NCI-H82 treated with DMSO at 0.1 percent for 48 hours (cell line): Measurements from ENCODE around the gene UBB.
A peak's percentile ranks its signal among the peaks of the same experiment; 100 is the strongest.

ENCODE experiments used
- DNase-seq: peaks from one replicate; lab custom pipeline; 2025; ENCODE audit not compliant: unreplicated experiment; lab: John Stamatoyannopoulos, UW

Gene UBB

GRCh38 chr17:16417896-16418684, 37.2 kb downstream of the UBB start:
- no peak for DNase-seq

- no peak for DNase-seq
Measured at GRCh38 chr17:16418685-16419068, 37.8 kb downstream of the UBB start.

- DNase-seq: no peak
Measured at GRCh38 chr17:16419074-16419928, 38.4 kb downstream of the UBB start.

- no peak for DNase-seq
Measured at GRCh38 chr17:16419929-16420271, 39.0 kb downstream of the UBB start.

- no peak for DNase-seq
Measured at GRCh38 chr17:16422416-16422815, 41.5 kb downstream of the UBB start.

GRCh38 chr17:16423226-16423872, 42.5 kb downstream of the UBB start:
- no peak for DNase-seq

- DNase-seq: no peak
Measured at GRCh38 chr17:16425202-16425601, 44.3 kb downstream of the UBB start.

- DNase-seq: no peak
Measured at GRCh38 chr17:16425698-16426659, 45.1 kb downstream of the UBB start.

GRCh38 chr17:16427020-16427419, 46.1 kb downstream of the UBB start:
- no peak for DNase-seq

GRCh38 chr17:16428098-16428882, 47.4 kb downstream of the UBB start:
- peak; percentile 64 for DNase-seq

GRCh38 chr17:16429083-16429482, 48.2 kb downstream of the UBB start:
- no peak for DNase-seq

- DNase-seq: no peak
Measured at GRCh38 chr17:16430650-16431049, 49.8 kb downstream of the UBB start.

- DNase-seq: no peak
Measured at GRCh38 chr17:16432017-16432416, 51.1 kb downstream of the UBB start.
